Stimulated activated CD4-positive, alpha-beta T cell treated with anti-CD3 and anti-CD28 coated beads, Interleukin-15, amount 100 ng/mL, for 1 hour (primary cell): ENCODE results near the gene CLMP.

Experiments used
- DNase-seq, 2 donors: peaks; one replicate each; pipeline ENCODE4 v3.0.0-alpha.2; 2020; ENCODE audit warnings: low read depth in 1 of 2, low spot score in 1 of 2

CLMP gene

DNA sequence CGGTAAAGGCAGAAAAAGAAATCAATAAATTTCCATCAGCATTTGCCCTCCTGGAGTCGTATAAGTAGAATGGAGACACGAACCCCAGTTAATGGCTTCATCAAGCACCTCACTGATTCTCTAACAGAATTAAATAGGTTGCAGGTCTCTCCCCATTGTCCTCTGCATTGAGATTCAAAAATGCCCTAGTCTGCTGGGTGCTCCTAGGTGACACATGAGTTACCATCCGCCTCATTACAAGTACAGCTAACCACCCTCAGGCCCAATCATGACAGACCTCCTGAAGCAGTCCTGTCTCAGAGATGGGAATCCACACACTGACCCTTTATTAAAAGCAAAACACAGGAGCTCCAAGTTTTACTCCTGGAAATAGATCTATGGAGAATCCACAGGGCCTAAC, 164.5 kb downstream of the CLMP start:
- DNase-seq: no peak

DNA sequence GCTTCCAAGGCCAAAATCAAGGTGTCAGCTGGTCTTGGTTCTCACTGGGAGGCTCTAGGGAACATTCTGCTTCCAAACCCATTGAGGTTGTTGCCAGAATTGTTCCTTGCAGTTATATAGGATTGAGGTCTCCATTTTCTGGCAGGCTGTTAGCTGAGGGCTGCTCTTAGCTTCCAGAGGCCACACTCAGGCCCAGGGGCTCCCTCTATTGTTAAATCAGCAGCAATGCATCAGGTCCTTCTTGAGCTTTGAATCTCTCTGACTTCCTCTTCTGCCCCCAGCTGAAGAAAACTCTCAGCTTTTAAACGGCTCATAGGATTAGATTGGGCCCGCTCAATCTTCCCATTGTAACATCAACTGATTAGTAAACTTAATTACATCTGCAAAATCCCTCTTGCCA, 174.1 kb downstream of the CLMP start:
- no peak for DNase-seq
